Keratinocyte (primary cell): Measurements from ENCODE around the gene VSNL1. TPM values are rescaled to one million over a fixed set of nuclear protein-coding genes. Genes with fewer than 3 reads are reported as not detected.

Experiments
- DNase-seq: peaks from one replicate; pipeline ENCODE4 v3.0.0-alpha.2; 2011; ENCODE audit warnings: low read depth, missing footprints, low spot score
- FAIRE-seq: peaks from 2 replicates; lab custom pipeline; 2011; peaks lifted over from hg19 to GRCh38; lab: Jason Lieb, UNC
- H2AFZ ChIP-seq: 2 replicates; pipeline ENCODE4 v1.6.0; 2012; ENCODE audit warnings: low read length, control low read depth, inconsistent platforms; ENCODE audit not compliant: control insufficient read depth
- H3K27ac ChIP-seq: 2 replicates; pipeline ENCODE4 v1.5.1; 2011; ENCODE audit warnings: low read length; ENCODE audit not compliant: control insufficient read depth, insufficient read depth
- H3K27me3 ChIP-seq: 3 replicates; pipeline ENCODE4 v1.6.0; 2011; ENCODE audit warnings: low read length; ENCODE audit not compliant: control insufficient read depth, insufficient read depth; ENCODE audit errors: extremely low read depth
- H3K36me3 ChIP-seq, 2 experiments: 2 replicates in 1 of 2; 3 replicates in 1 of 2; pipeline ENCODE4 v1.5.1; 2011; ENCODE audit warnings: low read length in 2 of 2, mild to moderate bottlenecking in 1 of 2; ENCODE audit not compliant: control insufficient read depth in 2 of 2, insufficient read depth in 2 of 2; ENCODE audit errors: extremely low read depth in 1 of 2
- H3K4me1 ChIP-seq: 3 replicates; pipeline ENCODE4 v1.5.1; 2011; ENCODE audit warnings: low read length; ENCODE audit not compliant: control insufficient read depth, insufficient read depth; ENCODE audit errors: extremely low read depth
- H3K4me2 ChIP-seq: 3 replicates; pipeline ENCODE4 v1.6.0; 2011; ENCODE audit warnings: low read depth, low read length; ENCODE audit not compliant: control insufficient read depth, insufficient read depth; ENCODE audit errors: extremely low read depth
- H3K4me3 ChIP-seq, 3 experiments: fragments of 200-600 bp in 1 of 3; sonication (generic) in 1 of 3; 2 replicates in 2 of 3; 3 replicates in 1 of 3; pipeline ENCODE4 v1.5.1; 2011 to 2016; ENCODE audit warnings: low read length in 3 of 3, mild to moderate bottlenecking in 3 of 3, control low read depth in 2 of 3, inconsistent platforms in 1 of 3, low read depth in 1 of 3, mixed read lengths in 1 of 3, mixed run types in 1 of 3, moderate library complexity in 1 of 3; ENCODE audit not compliant: control insufficient read depth in 2 of 3, insufficient read depth in 2 of 3; ENCODE audit errors: extremely low read depth in 1 of 3
- H3K79me2 ChIP-seq: 2 replicates; pipeline ENCODE4 v1.6.0; 2012; ENCODE audit warnings: low read length; ENCODE audit not compliant: control insufficient read depth, insufficient read depth
- H3K9ac ChIP-seq: 3 replicates; pipeline ENCODE4 v1.6.0; 2011; ENCODE audit warnings: low read length; ENCODE audit not compliant: control insufficient read depth, insufficient read depth; ENCODE audit errors: extremely low read depth
- H3K9me1 ChIP-seq: 3 replicates; pipeline ENCODE4 v1.6.0; 2011; ENCODE audit warnings: low read length; ENCODE audit not compliant: control insufficient read depth, insufficient read depth; ENCODE audit errors: extremely low read depth
- H3K9me3 ChIP-seq: 2 replicates; pipeline ENCODE4 v1.5.1; 2012; ENCODE audit warnings: low read depth, low read length; ENCODE audit not compliant: control insufficient read depth
- H4K20me1 ChIP-seq: 3 replicates; pipeline ENCODE4 v1.6.0; 2011; ENCODE audit warnings: low read length; ENCODE audit not compliant: control insufficient read depth, insufficient read depth; ENCODE audit errors: extremely low read depth
- EZH2 ChIP-seq: IDR thresholded peaks from one replicate; pipeline ENCODE4 v1.6.1; 2012; ENCODE audit warnings: inconsistent platforms, mild to moderate bottlenecking, low read length, moderate library complexity
- dilution Hi-C: fragments of 300-500 bp; cut with MboI; formaldehyde crosslinking; loops from one replicate; pipeline ENCODE4 v1.7.0; 2020; ENCODE audit warnings: low sequenced_read_pairs; ENCODE audit not compliant: extremely low pct_ligation_motif_present
- polyA plus RNA-seq, 5 experiments: library from polyadenylated mRNA; depleted of rRNA in 3 of 5; stranded (reverse) in 3 of 5; stranded (forward) in 1 of 5; unstranded in 1 of 5; fragments of >200 nt; gene quantifications; 1 replicate in 1 of 5; 2 replicates in 3 of 5; 3 replicates in 1 of 5; pipeline versions ENCODE4 v1.2.1 to v1.2.3, GENCODE V29; 2011 to 2012; ENCODE audit warnings: missing spikeins in 2 of 5, low read depth in 1 of 5, low replicate concordance in 1 of 5
- TF ChIP-seq, protein P1 (sequence below), 3 experiments: IDR thresholded peaks in 1 of 3; conservative IDR thresholded peaks in 1 of 3; optimal IDR thresholded peaks in 1 of 3; 2 replicates in 2 of 3; 3 replicates in 1 of 3; pipeline versions ENCODE3 to v1.5.1; 2011; ENCODE audit warnings: low read length in 3 of 3, mild to moderate bottlenecking in 3 of 3, moderate library complexity in 2 of 3, control low read depth in 1 of 3, inconsistent platforms in 1 of 3; ENCODE audit not compliant: insufficient read depth in 2 of 3; ENCODE audit errors: extremely low read depth in 1 of 3

VSNL1 gene
- polyA plus RNA-seq, 1 donor (not counting 4 experiments of a cell fraction or from before 2014, with no cell fraction given): 32.1 TPM

- no peak for TF ChIP-seq EZH2
- TF ChIP-seq, protein P1, sequence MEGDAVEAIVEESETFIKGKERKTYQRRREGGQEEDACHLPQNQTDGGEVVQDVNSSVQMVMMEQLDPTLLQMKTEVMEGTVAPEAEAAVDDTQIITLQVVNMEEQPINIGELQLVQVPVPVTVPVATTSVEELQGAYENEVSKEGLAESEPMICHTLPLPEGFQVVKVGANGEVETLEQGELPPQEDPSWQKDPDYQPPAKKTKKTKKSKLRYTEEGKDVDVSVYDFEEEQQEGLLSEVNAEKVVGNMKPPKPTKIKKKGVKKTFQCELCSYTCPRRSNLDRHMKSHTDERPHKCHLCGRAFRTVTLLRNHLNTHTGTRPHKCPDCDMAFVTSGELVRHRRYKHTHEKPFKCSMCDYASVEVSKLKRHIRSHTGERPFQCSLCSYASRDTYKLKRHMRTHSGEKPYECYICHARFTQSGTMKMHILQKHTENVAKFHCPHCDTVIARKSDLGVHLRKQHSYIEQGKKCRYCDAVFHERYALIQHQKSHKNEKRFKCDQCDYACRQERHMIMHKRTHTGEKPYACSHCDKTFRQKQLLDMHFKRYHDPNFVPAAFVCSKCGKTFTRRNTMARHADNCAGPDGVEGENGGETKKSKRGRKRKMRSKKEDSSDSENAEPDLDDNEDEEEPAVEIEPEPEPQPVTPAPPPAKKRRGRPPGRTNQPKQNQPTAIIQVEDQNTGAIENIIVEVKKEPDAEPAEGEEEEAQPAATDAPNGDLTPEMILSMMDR (optimal IDR thresholded peaks at IDR 0.05 in 1 of 3, IDR thresholded peaks at IDR 0.05 in 1 of 3, conservative IDR thresholded peaks at IDR 0.05 in 1 of 3; ENCODE audit: extremely low read depth in 1 of 3, insufficient read depth in 2 of 3, low read length in 3 of 3): no peak
- dilution Hi-C loops: no loop called here
- Histone ChIP-seq H3K4me3 (no peak overlapping the region), H3K36me3 (no peaks in the 10 kb centered on the region), H2AFZ (no peak overlapping the region), H3K27ac (no peak overlapping the region), H3K79me2 (no peaks in the 10 kb centered on the region), H3K9ac (no peak overlapping the region), H3K4me1 (peaks cover 23% of the 10 kb centered on the region), H3K4me2 (no peak overlapping the region), H4K20me1 (no peaks in the 10 kb centered on the region), H3K27me3 (no peaks in the 10 kb centered on the region), H3K9me1 (no peaks in the 10 kb centered on the region), H3K9me3 (no peaks in the 10 kb centered on the region)
- no peak for DNase-seq
- no peak for FAIRE-seq
Measured at GRCh38 chr2:17578466-17578928, 38.0 kb downstream of the VSNL1 start.

DNA sequence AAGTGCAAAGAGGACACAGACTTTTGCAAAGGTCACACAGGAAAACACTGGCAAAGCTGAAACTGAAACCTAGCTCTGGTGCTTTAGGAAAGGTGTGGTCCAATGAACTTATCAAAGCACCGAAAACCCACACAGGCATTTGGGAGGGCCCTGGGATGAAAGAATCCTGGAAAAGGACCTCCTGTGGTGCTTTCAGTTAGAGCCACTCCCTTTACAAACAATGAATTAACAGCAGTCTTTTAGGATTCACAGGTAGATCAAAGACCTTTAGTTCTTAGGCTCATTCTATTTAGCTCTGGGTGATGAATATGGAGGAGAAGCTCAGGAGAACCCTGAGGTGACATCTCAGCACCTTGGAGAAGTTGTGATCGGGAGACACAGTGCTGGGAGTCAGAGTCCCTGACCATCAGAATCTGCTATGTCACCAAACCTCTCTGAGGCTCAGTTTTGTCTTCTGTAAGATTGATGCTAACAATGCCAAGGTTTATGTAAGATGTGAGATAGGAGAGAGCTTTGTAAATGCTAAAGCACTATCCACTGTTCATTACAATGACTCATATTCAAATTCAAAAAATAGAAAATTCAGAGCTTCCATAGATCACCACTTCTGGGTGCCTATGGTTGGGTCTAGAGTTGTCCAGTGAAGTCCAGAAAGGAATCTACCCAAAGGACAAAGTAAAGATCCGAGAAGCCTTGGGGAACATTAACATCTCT is 39.3 kb downstream of the VSNL1 start:
- Histone ChIP-seq H3K27me3 (no peaks in the 10 kb centered on the region), H3K27ac (peak overlapping the region; percentile 29), H3K4me1 (peaks cover 21% of the 10 kb centered on the region), H3K36me3 (no peaks in the 10 kb centered on the region), H3K9me3 (no peaks in the 10 kb centered on the region), H2AFZ (no peak overlapping the region), H3K9ac (no peak overlapping the region), H3K4me2 (peak overlapping the region; percentile 58), H3K79me2 (no peaks in the 10 kb centered on the region), H4K20me1 (no peaks in the 10 kb centered on the region), H3K4me3 (no peak overlapping the region), H3K9me1 (no peaks in the 10 kb centered on the region)
- FAIRE-seq (peak; percentile 73), DNase-seq (no peak)
- dilution Hi-C loops: no loop called here
- TF ChIP-seq, protein P1 (optimal IDR thresholded peaks at IDR 0.05 in 1 of 3, IDR thresholded peaks at IDR 0.05 in 1 of 3, conservative IDR thresholded peaks at IDR 0.05 in 1 of 3; ENCODE audit: extremely low read depth in 1 of 3, insufficient read depth in 2 of 3, low read length in 3 of 3): no peak
- TF ChIP-seq EZH2: no peak
